ENCODE data around the gene SPC24.

Gene SPC24

DNA sequence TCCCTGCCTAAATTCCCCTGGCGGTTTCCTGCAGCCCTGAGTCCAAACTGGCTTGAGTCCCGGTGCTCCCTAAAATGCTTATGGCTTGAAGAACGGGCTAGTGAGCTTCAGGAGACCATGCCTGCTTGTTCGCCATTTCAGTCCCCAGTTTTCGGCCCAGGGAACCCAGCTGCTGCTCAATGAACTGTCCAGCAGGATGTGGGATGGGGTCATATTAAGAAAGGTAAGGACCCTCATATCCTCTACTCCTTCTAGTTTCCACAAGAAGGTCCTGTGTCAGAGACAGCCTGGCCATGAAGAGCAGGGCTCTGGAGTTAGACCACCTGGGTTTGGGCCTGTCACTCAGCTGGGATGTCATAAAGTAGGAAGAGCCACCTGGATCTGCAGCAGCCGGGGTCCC lies 17.0 kb upstream of the SPC24 start:
- TF ChIP-seq, protein P1, sequence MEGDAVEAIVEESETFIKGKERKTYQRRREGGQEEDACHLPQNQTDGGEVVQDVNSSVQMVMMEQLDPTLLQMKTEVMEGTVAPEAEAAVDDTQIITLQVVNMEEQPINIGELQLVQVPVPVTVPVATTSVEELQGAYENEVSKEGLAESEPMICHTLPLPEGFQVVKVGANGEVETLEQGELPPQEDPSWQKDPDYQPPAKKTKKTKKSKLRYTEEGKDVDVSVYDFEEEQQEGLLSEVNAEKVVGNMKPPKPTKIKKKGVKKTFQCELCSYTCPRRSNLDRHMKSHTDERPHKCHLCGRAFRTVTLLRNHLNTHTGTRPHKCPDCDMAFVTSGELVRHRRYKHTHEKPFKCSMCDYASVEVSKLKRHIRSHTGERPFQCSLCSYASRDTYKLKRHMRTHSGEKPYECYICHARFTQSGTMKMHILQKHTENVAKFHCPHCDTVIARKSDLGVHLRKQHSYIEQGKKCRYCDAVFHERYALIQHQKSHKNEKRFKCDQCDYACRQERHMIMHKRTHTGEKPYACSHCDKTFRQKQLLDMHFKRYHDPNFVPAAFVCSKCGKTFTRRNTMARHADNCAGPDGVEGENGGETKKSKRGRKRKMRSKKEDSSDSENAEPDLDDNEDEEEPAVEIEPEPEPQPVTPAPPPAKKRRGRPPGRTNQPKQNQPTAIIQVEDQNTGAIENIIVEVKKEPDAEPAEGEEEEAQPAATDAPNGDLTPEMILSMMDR (conservative IDR thresholded peaks at IDR 0.05; ENCODE audit: low read depth, low read length) = no peak
- H3K4me3 ChIP-seq (ENCODE audit: low read length) = no peak overlapping the region
- no peak for DNase-seq (ENCODE audit: low read depth)

DNA sequence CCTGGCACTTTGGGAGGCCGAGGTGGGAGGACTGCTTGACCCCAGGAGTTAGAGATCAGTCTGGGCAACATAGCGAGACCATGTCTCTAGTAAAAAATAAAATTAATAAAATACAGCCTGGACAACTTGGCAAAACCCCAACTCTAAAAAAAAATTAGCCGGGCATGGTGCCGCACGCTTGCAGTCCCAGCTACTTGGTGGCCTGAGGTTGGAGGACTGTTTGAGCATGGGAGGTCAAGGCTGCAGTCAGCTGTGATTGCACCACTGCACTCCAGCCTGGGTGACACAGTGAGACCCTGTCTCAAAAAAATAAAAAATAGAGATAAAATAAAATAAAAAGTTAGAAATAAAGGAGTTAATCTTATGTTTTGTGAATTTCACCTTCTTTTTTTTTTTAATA lies 15.6 kb upstream of the SPC24 start:
- H3K4me3 ChIP-seq (ENCODE audit: low read length) = no peak overlapping the region
- DNase-seq (ENCODE audit: low read depth) = no peak
- TF ChIP-seq, protein P1 (conservative IDR thresholded peaks at IDR 0.05; ENCODE audit: low read depth, low read length) = no peak

- no peak for DNase-seq (ENCODE audit: low read depth)
- TF ChIP-seq, protein P1 (conservative IDR thresholded peaks at IDR 0.05; ENCODE audit: low read depth, low read length) = no peak
Measured at GRCh38 chr19:11169896-11170678, 14.5 kb upstream of the SPC24 start.

GRCh38 chr19:11168568-11168967 lies 13.0 kb upstream of the SPC24 start:
- no peak overlapping the region for H3K4me3 ChIP-seq (ENCODE audit: low read length)
- DNase-seq (ENCODE audit: low read depth) = peak; percentile 66
- TF ChIP-seq, protein P1 (conservative IDR thresholded peaks at IDR 0.05; ENCODE audit: low read depth, low read length) = no peak

More at GRCh38 chr19:11169896-11170678, 14.5 kb upstream of the SPC24 start:
- H3K4me3 ChIP-seq (ENCODE audit: low read length) = no peak overlapping the region

DNA sequence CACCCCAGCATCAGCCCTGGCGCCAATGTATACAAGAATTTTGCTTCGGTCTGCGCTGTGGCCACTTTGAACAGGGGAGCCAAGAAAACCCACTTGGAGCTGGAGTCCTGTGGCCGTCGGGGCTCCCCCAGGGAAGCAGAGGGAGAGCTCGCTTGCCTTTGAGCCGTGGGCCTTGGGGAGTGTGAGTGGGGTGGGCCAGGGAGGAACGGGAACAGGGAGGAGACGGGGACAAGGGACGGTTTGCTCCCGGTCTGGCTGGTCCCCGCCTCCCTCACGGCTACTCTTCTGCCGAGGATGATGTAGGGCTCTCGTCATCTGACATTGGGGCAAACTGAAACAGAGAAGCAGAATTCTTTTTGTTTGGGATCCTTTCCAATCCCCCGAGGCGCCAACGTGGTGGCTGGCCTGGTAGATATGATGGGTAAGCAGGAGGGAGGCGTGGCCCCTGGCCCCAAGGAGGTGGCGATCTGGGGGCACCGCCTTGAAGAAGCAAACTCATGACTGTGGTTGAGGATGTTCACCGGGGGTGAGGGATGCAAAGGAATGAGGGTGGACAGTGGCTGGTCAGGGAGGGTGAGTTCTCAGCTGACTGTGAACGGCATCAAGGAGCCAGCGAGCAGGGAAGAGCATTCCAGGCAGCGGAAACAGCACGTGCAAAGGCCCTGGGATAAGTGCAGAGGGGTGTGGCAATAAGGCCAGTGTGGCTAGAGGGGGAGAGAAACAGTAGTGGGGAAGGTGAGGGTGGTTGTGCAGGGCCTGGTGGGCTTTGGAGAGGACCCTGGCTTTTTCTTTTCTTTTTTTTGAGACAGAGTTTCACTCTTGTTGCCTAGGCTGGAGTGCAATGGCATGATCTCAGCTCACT lies 10.9 kb upstream of the SPC24 start:
- H3K4me3 ChIP-seq (ENCODE audit: low read length) = no peak overlapping the region

GRCh38 chr19:11165486-11166030 lies 10.0 kb upstream of the SPC24 start:
- no peak for DNase-seq (ENCODE audit: low read depth)
- TF ChIP-seq, protein P1 (conservative IDR thresholded peaks at IDR 0.05; ENCODE audit: low read depth, low read length) = no peak
- no peak overlapping the region for H3K4me3 ChIP-seq (ENCODE audit: low read length)

More for the DNA sequence above, 10.9 kb upstream of the SPC24 start:
- TF ChIP-seq, protein P1 (conservative IDR thresholded peaks at IDR 0.05; ENCODE audit: low read depth, low read length) = no peak
- no peak for DNase-seq (ENCODE audit: low read depth)

Data from retinal pigment epithelial cell (primary cell).